Measurements from ENCODE around the gene VPS39.

DNA sequence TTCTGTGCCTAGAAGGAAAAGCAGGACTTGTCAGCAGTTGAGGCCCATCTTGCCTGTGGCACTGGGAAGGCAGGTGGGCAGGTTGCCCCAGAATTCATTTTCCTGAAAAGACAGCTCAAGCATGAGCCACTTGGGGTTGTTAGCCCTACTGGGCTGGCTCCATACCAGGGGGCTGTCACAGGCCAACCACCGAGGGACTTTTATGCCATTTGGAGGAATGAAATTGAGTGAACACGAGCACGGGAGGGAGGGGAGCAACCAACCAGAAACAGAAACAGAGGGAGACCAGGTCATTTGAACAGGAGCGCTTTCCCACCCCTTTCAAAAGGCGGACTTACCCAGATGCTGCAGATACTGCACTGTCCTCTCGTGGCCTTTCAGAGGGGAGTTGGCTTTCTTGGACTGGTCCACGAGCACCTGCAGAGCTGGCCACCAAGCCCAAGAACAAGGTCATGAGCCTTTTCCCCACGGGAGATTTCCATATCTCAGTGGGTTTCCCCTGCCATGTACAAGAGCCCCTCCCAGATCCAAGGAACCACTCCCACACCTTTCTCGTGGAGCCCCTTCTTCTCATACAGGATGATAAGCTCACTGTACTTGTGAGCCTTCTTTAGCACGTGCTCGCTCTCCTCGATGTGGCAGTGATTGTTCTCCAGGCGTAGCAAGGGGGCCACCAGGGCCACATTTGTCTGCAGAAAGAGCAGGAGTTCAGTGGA is 41.7 kb downstream of the VPS39 start:
- TF ChIP-seq CTCF (optimal IDR thresholded peaks at IDR 0.05 in 1 of 3, IDR thresholded peaks at IDR 0.05 in 1 of 3, conservative IDR thresholded peaks at IDR 0.05 in 1 of 3; ENCODE audit: extremely low read depth in 1 of 3, insufficient read depth in 2 of 3, low read length in 3 of 3) (no peak), EZH2 (IDR thresholded peaks at IDR 0.05; ENCODE audit: low read length) (no peak)
